H9 (cell line): ENCODE data around the gene GABRB3. TPM values are rescaled to one million over a fixed set of nuclear protein-coding genes. Genes with fewer than 3 reads are reported as not detected.

Experiments
- DNase-seq: peaks from one replicate; pipeline ENCODE4 v3.0.0-alpha.2; 2017
- H2AFZ ChIP-seq: one replicate; pipeline ENCODE4 v1.6.1; 2013; ENCODE audit warnings: mild to moderate bottlenecking, low read length, control low read depth, moderate library complexity
- H2AK5ac ChIP-seq: 2 replicates; pipeline ENCODE4 v1.6.1; 2013; ENCODE audit warnings: low read length, control low read depth, mixed read lengths; ENCODE audit not compliant: insufficient read length
- H2BK120ac ChIP-seq: one replicate; pipeline ENCODE4 v1.6.1; 2013; ENCODE audit warnings: low read depth, mild to moderate bottlenecking, low read length, control low read depth, inconsistent platforms; ENCODE audit not compliant: poor library complexity, severe bottlenecking
- H2BK12ac ChIP-seq: 2 replicates; pipeline ENCODE4 v1.6.1; 2013; ENCODE audit warnings: low read length, control low read depth, mixed read lengths, low read depth; ENCODE audit not compliant: insufficient read length
- H2BK15ac ChIP-seq: 2 replicates; pipeline ENCODE4 v1.6.1; 2013; ENCODE audit warnings: low read depth, low read length, control low read depth
- H2BK20ac ChIP-seq: one replicate; pipeline ENCODE4 v1.6.1; 2013; ENCODE audit warnings: low read depth, mild to moderate bottlenecking, low read length, control low read depth, inconsistent platforms; ENCODE audit not compliant: poor library complexity, severe bottlenecking
- H2BK5ac ChIP-seq: 2 replicates; pipeline ENCODE4 v1.6.1; 2013; ENCODE audit warnings: low read length, control low read depth, mixed read lengths; ENCODE audit not compliant: insufficient read length
- H3K14ac ChIP-seq: 2 replicates; pipeline ENCODE4 v1.6.1; 2013; ENCODE audit warnings: low read length, control low read depth; ENCODE audit not compliant: insufficient read depth
- H3K18ac ChIP-seq: 2 replicates; pipeline ENCODE4 v1.6.1; 2013; ENCODE audit warnings: low read depth, mild to moderate bottlenecking, mixed read lengths, low read length, control low read depth; ENCODE audit not compliant: insufficient read length
- H3K23ac ChIP-seq: 2 replicates; pipeline ENCODE4 v1.6.1; 2013; ENCODE audit warnings: low read length, control low read depth, mixed read lengths, low read depth; ENCODE audit not compliant: insufficient read length
- H3K23me2 ChIP-seq: 2 replicates; pipeline ENCODE4 v1.6.1; 2013; ENCODE audit warnings: low read depth, mild to moderate bottlenecking, mixed read lengths, low read length, control low read depth; ENCODE audit not compliant: insufficient read length, poor library complexity, severe bottlenecking
- H3K27ac ChIP-seq: 2 replicates; pipeline ENCODE4 v1.5.1; 2013; ENCODE audit warnings: low read length, control low read depth, mixed read lengths, low read depth; ENCODE audit not compliant: insufficient read length
- H3K27me3 ChIP-seq: 2 replicates; pipeline ENCODE4 v1.6.1; 2013; ENCODE audit warnings: low read length, control low read depth, inconsistent platforms; ENCODE audit not compliant: insufficient read depth
- H3K4ac ChIP-seq: 2 replicates; pipeline ENCODE4 v1.6.1; 2013; ENCODE audit warnings: low read depth, mild to moderate bottlenecking, control low read depth, inconsistent platforms, low read length, moderate library complexity
- H3K4me1 ChIP-seq: 2 replicates; pipeline ENCODE4 v1.6.1; 2013; ENCODE audit warnings: low read length, control low read depth, inconsistent platforms; ENCODE audit not compliant: insufficient read depth
- H3K4me2 ChIP-seq: 2 replicates; pipeline ENCODE4 v1.6.1; 2013; ENCODE audit warnings: low read length, control low read depth, mixed read lengths; ENCODE audit not compliant: insufficient read length, insufficient read depth
- H3K56ac ChIP-seq: 2 replicates; pipeline ENCODE4 v1.6.1; 2013; ENCODE audit warnings: low read depth, mild to moderate bottlenecking, mixed read lengths, low read length, control low read depth; ENCODE audit not compliant: insufficient read length
- H3K79me1 ChIP-seq: 2 replicates; pipeline ENCODE4 v1.6.1; 2013; ENCODE audit warnings: low read depth, mild to moderate bottlenecking, moderate library complexity, low read length, control low read depth, inconsistent platforms; ENCODE audit not compliant: insufficient read depth, poor library complexity, severe bottlenecking
- H3K79me2 ChIP-seq: 2 replicates; pipeline ENCODE4 v1.6.1; 2013; ENCODE audit warnings: low read length, control low read depth, inconsistent platforms; ENCODE audit not compliant: insufficient read depth
- H3K9ac ChIP-seq: 2 replicates; pipeline ENCODE4 v1.6.1; 2013; ENCODE audit warnings: low read length, control low read depth, mixed read lengths; ENCODE audit not compliant: insufficient read length; ENCODE audit errors: extremely low read depth
- H3K9me3 ChIP-seq: one replicate; pipeline ENCODE4 v1.6.1; 2013; ENCODE audit warnings: low read depth, low read length, inconsistent platforms; ENCODE audit not compliant: control insufficient read depth
- H3T11ph ChIP-seq: one replicate; pipeline ENCODE4 v1.6.1; 2013; ENCODE audit warnings: mild to moderate bottlenecking, low read length, control low read depth, inconsistent platforms
- H4K20me1 ChIP-seq: one replicate; pipeline ENCODE4 v1.6.1; 2013; ENCODE audit not compliant: control insufficient read depth, insufficient read length, insufficient read depth
- H4K5ac ChIP-seq: 2 replicates; pipeline ENCODE4 v1.6.1; 2013; ENCODE audit warnings: low read depth, mild to moderate bottlenecking, mixed read lengths, low read length, control low read depth; ENCODE audit not compliant: insufficient read length
- H4K8ac ChIP-seq: replicated peaks from 2 replicates; pipeline ENCODE4 v1.6.1; 2013; ENCODE audit warnings: low read length, control low read depth, mixed read lengths, low read depth; ENCODE audit not compliant: insufficient read length
- H4K91ac ChIP-seq: 2 replicates; pipeline ENCODE4 v1.6.1; 2013; ENCODE audit warnings: low read depth, mild to moderate bottlenecking, moderate library complexity, mixed read lengths, low read length, control low read depth; ENCODE audit not compliant: insufficient read length
- H3K27ac Mint-ChIP-seq, 3 experiments: 2 replicates in 2 of 3; 3 replicates in 1 of 3; pipeline ENCODE4 v1.8.0; 2020 to 2021; ENCODE audit warnings: mixed read lengths in 3 of 3, mild to moderate bottlenecking in 1 of 3, moderate library complexity in 1 of 3
- H3K27me3 Mint-ChIP-seq: 2 replicates; pipeline ENCODE4 v1.8.0; 2021; ENCODE audit warnings: low read depth, mild to moderate bottlenecking, moderate library complexity, mixed read lengths
- H3K36me3 Mint-ChIP-seq, 3 experiments: 2 replicates in 2 of 3; 3 replicates in 1 of 3; pipeline ENCODE4 v1.8.0; 2020 to 2021; ENCODE audit warnings: low read depth in 3 of 3, mixed read lengths in 3 of 3; ENCODE audit not compliant: insufficient read depth in 1 of 3
- H3K4me1 Mint-ChIP-seq, 2 experiments: 2 replicates each; pipeline ENCODE4 v1.8.0; 2020; ENCODE audit warnings: mixed read lengths in 2 of 2
- H3K4me3 Mint-ChIP-seq, 2 experiments: 2 replicates in 1 of 2; 3 replicates in 1 of 2; pipeline ENCODE4 v1.8.0; 2020 to 2021; ENCODE audit warnings: mild to moderate bottlenecking in 2 of 2, mixed read lengths in 2 of 2, moderate library complexity in 1 of 2
- H3K9me3 Mint-ChIP-seq, 2 experiments: 2 replicates in 1 of 2; 3 replicates in 1 of 2; pipeline ENCODE4 v1.8.0; 2020; ENCODE audit warnings: mild to moderate bottlenecking in 2 of 2, mixed read lengths in 2 of 2, moderate library complexity in 1 of 2
- WGBS: extraction: QIAGEN DNeasy Blood & Tissue Kit; methylation state at CpG from one replicate; pipeline ENCODE4 v1.1.7; 2013; ENCODE audit warnings: missing lambda C conversion rate, low lambda C conversion rate, mixed read lengths; ENCODE audit not compliant: insufficient read length; ENCODE audit errors: extremely low coverage; 5-methylcytosine and 5-hydroxymethylcytosine counted together
- total RNA-seq: library from RNA; stranded (reverse); gene quantifications from 2 replicates; pipeline ENCODE4 v1.2.1, GENCODE V29; 2021
- TF ChIP-seq, protein P1 (sequence below): fragments of 200-600 bp; sonication (generic); conservative IDR thresholded peaks from 3 replicates; pipeline ENCODE4 v1.8.0; 2021; ENCODE audit warnings: antibody characterized with exemption, mild to moderate bottlenecking

Gene GABRB3
- total RNA-seq, 1 experiment from 2014 or later, result 98.2 TPM

- Histone ChIP-seq H2AK5ac (no peak overlapping the region), H3K23ac (no peak overlapping the region), H3K14ac (no peak overlapping the region), H2BK120ac (no peak overlapping the region), H2BK5ac (no peak overlapping the region), H3K23me2 (no peaks in the 10 kb centered on the region), H3K56ac (no peak overlapping the region), H4K20me1 (no peaks in the 10 kb centered on the region), H4K5ac (no peak overlapping the region), H2BK12ac (no peak overlapping the region), H3K9ac (no peak overlapping the region), H3K18ac (no peak overlapping the region), H3K4me1 (peaks cover 4% of the 10 kb centered on the region; the same call in 1 of the 2 replicates), H2AFZ (no peak overlapping the region), H3K4ac (no peak overlapping the region), H4K8ac (no peak overlapping the region), H2BK15ac (no peak overlapping the region), H4K91ac (no peak overlapping the region), H3K4me2 (no peak overlapping the region), H3K9me3 (no peaks in the 10 kb centered on the region), H3K79me1 (peaks cover 3% of the 10 kb centered on the region), H3K27ac (no peak overlapping the region), H3K79me2 (peaks cover 3% of the 10 kb centered on the region; the same call in 1 of the 2 replicates), H3T11ph (no peak overlapping the region), H2BK20ac (no peak overlapping the region), H3K27me3 (no peaks in the 10 kb centered on the region)
- TF ChIP-seq, protein P1, sequence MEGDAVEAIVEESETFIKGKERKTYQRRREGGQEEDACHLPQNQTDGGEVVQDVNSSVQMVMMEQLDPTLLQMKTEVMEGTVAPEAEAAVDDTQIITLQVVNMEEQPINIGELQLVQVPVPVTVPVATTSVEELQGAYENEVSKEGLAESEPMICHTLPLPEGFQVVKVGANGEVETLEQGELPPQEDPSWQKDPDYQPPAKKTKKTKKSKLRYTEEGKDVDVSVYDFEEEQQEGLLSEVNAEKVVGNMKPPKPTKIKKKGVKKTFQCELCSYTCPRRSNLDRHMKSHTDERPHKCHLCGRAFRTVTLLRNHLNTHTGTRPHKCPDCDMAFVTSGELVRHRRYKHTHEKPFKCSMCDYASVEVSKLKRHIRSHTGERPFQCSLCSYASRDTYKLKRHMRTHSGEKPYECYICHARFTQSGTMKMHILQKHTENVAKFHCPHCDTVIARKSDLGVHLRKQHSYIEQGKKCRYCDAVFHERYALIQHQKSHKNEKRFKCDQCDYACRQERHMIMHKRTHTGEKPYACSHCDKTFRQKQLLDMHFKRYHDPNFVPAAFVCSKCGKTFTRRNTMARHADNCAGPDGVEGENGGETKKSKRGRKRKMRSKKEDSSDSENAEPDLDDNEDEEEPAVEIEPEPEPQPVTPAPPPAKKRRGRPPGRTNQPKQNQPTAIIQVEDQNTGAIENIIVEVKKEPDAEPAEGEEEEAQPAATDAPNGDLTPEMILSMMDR, result no peak
- Mint-ChIP-seq H3K4me3 (no peak overlapping the region), H3K27ac (peak overlapping the region in 2 of 3 experiments; percentile 36 to 73; a peak in 2 of 7 replicates), H3K9me3 (peaks cover 0 to 2% of the 10 kb centered on the region in 2 experiments; a peak in 2 of 5 replicates), H3K27me3 (no peaks in the 10 kb centered on the region), H3K36me3 (peaks cover 0 to 13% (median 4%) of the 10 kb centered on the region in 3 experiments; a peak in 3 of 7 replicates), H3K4me1 (peaks cover 7 to 9% of the 10 kb centered on the region in 2 experiments)
- no CpG with 5 or more reads among the region's 2 CpGs for WGBS
- no peak for DNase-seq
Measured at GRCh38 chr15:26595611-26596010, 177.3 kb downstream of the GABRB3 start.
